ENCODE results near the gene ENPEP.
"Not testable (repeated sequence)": the region's sequence is repeated elsewhere in the genome, so short reads cannot be mapped to it uniquely, and the experiment has no call there.

ENPEP gene, protein sequence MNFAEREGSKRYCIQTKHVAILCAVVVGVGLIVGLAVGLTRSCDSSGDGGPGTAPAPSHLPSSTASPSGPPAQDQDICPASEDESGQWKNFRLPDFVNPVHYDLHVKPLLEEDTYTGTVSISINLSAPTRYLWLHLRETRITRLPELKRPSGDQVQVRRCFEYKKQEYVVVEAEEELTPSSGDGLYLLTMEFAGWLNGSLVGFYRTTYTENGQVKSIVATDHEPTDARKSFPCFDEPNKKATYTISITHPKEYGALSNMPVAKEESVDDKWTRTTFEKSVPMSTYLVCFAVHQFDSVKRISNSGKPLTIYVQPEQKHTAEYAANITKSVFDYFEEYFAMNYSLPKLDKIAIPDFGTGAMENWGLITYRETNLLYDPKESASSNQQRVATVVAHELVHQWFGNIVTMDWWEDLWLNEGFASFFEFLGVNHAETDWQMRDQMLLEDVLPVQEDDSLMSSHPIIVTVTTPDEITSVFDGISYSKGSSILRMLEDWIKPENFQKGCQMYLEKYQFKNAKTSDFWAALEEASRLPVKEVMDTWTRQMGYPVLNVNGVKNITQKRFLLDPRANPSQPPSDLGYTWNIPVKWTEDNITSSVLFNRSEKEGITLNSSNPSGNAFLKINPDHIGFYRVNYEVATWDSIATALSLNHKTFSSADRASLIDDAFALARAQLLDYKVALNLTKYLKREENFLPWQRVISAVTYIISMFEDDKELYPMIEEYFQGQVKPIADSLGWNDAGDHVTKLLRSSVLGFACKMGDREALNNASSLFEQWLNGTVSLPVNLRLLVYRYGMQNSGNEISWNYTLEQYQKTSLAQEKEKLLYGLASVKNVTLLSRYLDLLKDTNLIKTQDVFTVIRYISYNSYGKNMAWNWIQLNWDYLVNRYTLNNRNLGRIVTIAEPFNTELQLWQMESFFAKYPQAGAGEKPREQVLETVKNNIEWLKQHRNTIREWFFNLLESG

DNA sequence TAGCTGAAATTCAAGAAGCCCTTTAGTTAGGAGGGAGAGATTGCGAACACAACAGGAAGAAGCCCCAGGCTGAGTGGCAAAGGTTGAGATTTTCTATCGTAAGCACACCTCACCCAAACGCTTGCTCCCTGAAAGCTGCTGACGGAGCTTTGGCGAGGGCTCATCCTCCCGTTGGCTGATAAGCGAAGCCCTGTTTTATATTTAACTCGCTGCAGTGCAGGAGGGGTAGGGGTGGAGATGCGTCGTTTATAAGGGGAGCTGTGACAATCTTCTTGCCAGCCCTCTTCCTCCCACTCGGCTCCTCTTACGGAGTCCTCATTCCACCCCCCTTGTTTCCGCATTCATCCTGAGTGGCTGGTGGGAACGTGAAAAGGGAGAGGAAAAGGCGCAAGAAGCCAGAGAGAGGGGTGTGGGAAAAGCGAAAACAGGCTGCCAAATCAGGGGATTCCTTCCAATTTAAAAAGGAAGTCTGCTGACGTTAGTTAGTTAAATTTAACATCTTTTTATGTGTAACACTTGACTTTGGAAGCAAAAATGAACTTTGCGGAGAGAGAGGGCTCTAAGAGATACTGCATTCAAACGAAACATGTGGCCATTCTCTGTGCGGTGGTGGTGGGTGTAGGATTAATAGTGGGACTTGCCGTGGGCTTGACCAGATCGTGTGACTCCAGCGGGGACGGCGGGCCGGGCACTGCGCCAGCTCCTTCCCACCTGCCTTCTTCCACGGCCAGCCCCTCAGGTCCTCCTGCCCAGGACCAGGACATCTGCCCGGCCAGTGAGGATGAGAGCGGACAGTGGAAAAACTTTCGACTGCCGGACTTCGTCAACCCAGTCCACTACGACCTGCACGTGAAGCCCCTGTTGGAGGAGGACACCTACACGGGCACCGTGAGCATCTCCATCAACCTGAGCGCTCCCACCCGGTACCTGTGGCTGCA lies at the start of gene ENPEP:
Gene ENPEP (plus strand): TSS at position 275 of the 938 bp plus-strand sequence. CDS start 260 bp downstream, at position 535.
- TF ChIP-seq ZFX (IDR thresholded peaks at IDR 0.05): no peak
- TF ChIP-seq, protein P1, sequence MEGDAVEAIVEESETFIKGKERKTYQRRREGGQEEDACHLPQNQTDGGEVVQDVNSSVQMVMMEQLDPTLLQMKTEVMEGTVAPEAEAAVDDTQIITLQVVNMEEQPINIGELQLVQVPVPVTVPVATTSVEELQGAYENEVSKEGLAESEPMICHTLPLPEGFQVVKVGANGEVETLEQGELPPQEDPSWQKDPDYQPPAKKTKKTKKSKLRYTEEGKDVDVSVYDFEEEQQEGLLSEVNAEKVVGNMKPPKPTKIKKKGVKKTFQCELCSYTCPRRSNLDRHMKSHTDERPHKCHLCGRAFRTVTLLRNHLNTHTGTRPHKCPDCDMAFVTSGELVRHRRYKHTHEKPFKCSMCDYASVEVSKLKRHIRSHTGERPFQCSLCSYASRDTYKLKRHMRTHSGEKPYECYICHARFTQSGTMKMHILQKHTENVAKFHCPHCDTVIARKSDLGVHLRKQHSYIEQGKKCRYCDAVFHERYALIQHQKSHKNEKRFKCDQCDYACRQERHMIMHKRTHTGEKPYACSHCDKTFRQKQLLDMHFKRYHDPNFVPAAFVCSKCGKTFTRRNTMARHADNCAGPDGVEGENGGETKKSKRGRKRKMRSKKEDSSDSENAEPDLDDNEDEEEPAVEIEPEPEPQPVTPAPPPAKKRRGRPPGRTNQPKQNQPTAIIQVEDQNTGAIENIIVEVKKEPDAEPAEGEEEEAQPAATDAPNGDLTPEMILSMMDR (conservative IDR thresholded peaks at IDR 0.05): no peak
- H3K27ac ChIP-seq: no peak within 1 kb of the TSS

GRCh38 chr4:110431805-110432204 lies 44.1 kb upstream of the ENPEP start:
- H3K27ac ChIP-seq: not testable (repeated sequence)

GRCh38 chr4:110437292-110437691 lies 38.7 kb upstream of the ENPEP start:
- not testable (repeated sequence) for H3K27ac ChIP-seq

DNA sequence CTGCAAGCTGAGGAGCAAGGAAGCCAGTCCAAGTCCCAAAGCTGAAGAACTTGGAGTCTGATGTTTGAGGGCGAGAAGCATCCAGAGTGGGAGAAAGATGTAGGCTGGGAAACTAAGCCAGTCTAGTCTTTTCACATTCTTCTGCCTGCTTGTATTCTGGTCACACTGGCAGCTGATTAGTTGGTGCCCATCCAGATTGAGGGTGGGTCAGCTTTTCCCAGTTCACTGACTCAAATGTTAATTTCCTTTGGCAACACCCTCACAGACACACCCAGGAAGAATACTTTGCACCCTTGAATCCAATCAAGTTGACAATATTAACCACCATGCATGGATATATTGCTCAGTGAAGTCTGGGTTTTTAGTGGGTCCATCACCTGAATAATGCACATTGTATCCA lies 36.7 kb upstream of the ENPEP start:
- not testable (repeated sequence) for H3K27ac ChIP-seq

DNA sequence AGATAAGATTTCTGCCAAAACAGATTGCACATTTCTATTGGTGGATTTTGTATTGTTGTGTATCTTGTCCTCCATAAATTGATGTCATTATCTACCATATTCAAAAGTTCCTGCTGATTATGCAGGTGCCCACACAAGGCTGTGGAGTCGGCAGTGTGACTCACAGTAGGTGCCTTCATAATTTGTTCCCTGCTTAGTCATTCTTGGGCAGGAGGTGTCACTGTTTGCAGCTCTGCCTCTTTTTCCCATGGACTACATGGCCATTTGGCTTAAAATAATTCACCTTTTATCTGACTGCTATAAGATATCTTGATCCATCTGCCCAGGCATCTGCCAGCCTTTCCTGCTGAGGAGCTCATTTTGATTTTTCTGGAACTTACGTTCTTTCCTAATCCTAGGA lies 33.6 kb upstream of the ENPEP start:
- no peak overlapping the region for H3K27ac ChIP-seq
- TF ChIP-seq, protein P1 (conservative IDR thresholded peaks at IDR 0.05): no peak
- TF ChIP-seq ZFX (IDR thresholded peaks at IDR 0.05): no peak

- TF ChIP-seq, protein P1 (conservative IDR thresholded peaks at IDR 0.05): no peak
- TF ChIP-seq ZFX (IDR thresholded peaks at IDR 0.05): no peak
- H3K27ac ChIP-seq: no peak overlapping the region
These were observed 33.2 kb upstream of the ENPEP start for GRCh38 chr4:110442788-110443187.

DNA sequence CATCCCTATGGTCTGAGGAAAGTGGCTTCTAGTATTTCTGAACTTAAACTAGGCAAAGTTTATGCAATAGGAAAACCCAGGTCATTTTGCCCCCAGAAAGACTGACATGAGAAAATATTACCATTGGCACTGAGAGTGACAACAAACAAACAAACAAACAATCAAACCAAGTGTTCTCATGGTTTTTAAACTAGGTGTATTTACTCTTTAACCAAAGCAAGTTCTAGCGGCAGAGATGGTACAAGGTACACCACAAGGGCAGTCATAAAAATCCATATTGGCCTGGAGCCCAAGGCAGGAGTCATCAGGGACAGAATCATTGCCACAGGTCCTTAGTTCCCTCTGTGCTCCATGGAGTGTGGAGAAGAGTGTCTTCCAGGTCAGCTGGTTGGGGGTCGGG lies 26.0 kb upstream of the ENPEP start:
- TF ChIP-seq, protein P1 (conservative IDR thresholded peaks at IDR 0.05): no peak
- TF ChIP-seq ZFX (IDR thresholded peaks at IDR 0.05): no peak

DNA sequence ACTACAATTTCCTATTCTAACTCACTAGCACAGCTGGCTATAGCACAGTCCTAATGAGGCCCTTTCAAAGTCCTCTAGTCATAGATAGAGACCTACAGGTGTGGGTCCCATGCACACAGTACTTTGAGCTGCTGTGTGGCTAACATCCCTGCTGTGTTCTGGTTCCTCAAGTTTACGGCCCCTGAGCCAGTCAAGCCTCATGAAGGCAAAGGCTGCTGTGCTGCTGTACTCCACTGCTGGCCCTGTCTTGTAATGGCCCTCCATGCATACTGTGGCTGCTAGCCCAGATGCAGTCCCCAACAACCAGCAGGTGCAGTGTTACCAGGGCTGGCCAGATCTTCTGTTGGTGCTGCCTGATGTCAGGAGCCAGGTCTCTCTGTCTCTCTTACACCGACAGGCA lies 23.4 kb upstream of the ENPEP start:
- no peak for TF ChIP-seq ZFX (IDR thresholded peaks at IDR 0.05)
- TF ChIP-seq, protein P1 (conservative IDR thresholded peaks at IDR 0.05): no peak
- no peak overlapping the region for H3K27ac ChIP-seq

More for the DNA sequence above, 26.0 kb upstream of the ENPEP start:
- no peak overlapping the region for H3K27ac ChIP-seq

All from C4-2B (cell line).